LoVo (cell line): ENCODE results near the gene POLE3.
"Not testable (repeated sequence)": the region's sequence is repeated elsewhere in the genome, so short reads cannot be mapped to it uniquely, and the experiment has no call there.

Source experiments
- DNase-seq: peaks from one replicate; pipeline ENCODE4 v3.0.0-alpha.2; 2016; ENCODE audit warnings: low spot score

The POLE3 gene

GRCh38 chr9:113403646-113404045 is 6.8 kb downstream of the POLE3 start:
- DNase-seq = no peak

GRCh38 chr9:113401027-113401792 is 9.3 kb downstream of the POLE3 start, which contains the start of gene ALAD:
Gene ALAD, minus strand, starts transcription at chr9:113401284. Its CDS starts 7,725 bp downstream, at chr9:113393559.
- DNase-seq = peak; percentile 99

GRCh38 chr9:113399646-113400200 is 10.8 kb downstream of the POLE3 start:
- DNase-seq = no peak

- no peak for DNase-seq
These were observed 11.7 kb downstream of the POLE3 start for GRCh38 chr9:113398796-113399195.

- DNase-seq = no peak
These were observed 13.3 kb downstream of the POLE3 start for GRCh38 chr9:113397203-113397631.

- DNase-seq = no peak
These were observed 15.2 kb downstream of the POLE3 start for GRCh38 chr9:113395000-113395861.

GRCh38 chr9:113393281-113393680 is 17.2 kb downstream of the POLE3 start:
- no peak for DNase-seq

- no peak for DNase-seq
These were observed 18.6 kb downstream of the POLE3 start for GRCh38 chr9:113391917-113392316.

- no peak for DNase-seq
These were observed 20.1 kb downstream of the POLE3 start for GRCh38 chr9:113390192-113390960.

- DNase-seq = no peak
These were observed 21.0 kb downstream of the POLE3 start for GRCh38 chr9:113389451-113389850.

GRCh38 chr9:113388833-113389232 is 21.6 kb downstream of the POLE3 start:
- DNase-seq = no peak

GRCh38 chr9:113387560-113388230 is 22.8 kb downstream of the POLE3 start:
- DNase-seq = no peak

GRCh38 chr9:113386571-113387393 is 23.7 kb downstream of the POLE3 start:
- no peak for DNase-seq

- DNase-seq = peak; percentile 66
These were observed 28.5 kb downstream of the POLE3 start for GRCh38 chr9:113381909-113382411.

GRCh38 chr9:113381441-113381840 is 29.0 kb downstream of the POLE3 start:
- not testable (repeated sequence) for DNase-seq

GRCh38 chr9:113380869-113381378 is 29.6 kb downstream of the POLE3 start:
- DNase-seq = peak; percentile 18

- not testable (repeated sequence) for DNase-seq
These were observed 30.7 kb downstream of the POLE3 start for GRCh38 chr9:113379829-113380210.

GRCh38 chr9:113379094-113379828 is 31.2 kb downstream of the POLE3 start:
- not testable (repeated sequence) for DNase-seq
